Measurements from ENCODE around the gene RASA3. TPM values are rescaled to one million over a fixed set of nuclear protein-coding genes. Genes with fewer than 3 reads are reported as not detected.
A peak's percentile ranks its signal among the peaks of the same experiment; 100 is the strongest.

Gene RASA3
- total RNA-seq, 4 donors from 2014 or later, result 4.4 to 15.6 (median 8.5) TPM

DNA sequence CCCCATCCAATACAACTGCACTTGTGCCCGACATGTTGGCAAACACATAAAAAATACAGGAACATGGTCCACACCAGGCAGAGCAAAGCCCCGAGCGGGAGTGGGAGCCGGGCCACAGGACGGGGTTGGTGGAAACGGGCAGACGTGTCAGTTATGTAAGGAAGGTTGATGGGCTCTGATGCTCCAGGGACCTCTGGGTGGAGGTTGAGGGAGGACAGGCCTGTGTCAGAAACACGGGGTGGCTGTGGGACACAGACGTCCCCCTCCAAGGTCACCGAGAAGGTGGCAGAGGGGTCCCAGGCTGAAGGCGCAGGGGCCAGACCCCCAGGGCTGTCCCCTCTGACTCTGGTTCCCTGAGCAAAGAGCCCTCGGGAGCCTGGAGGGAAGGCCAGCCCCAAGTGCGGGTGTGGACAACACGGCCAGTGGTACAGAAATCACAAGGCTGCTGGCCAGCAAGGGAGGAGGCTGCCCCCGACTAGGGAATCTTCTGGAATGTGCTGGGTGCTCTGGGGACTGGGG is 127.2 kb downstream of the RASA3 start:
- WGBS, 2 donors (ENCODE audit: low coverage in 1 of 2), result 87% methylated on average over 15 of the region's 15 CpGs; no CpG with 5 or more reads in 1 of the 2 donors
- Histone ChIP-seq H3K4me3 (no peak overlapping the region), H3K27ac (no peak overlapping the region), H3K9me3 (no peaks in the 10 kb centered on the region), H3K36me3 (peaks cover 0 to 6% (median 0%) of the 10 kb centered on the region in 4 donors), H3K4me1 (no peaks in the 10 kb centered on the region), H3K27me3 (no peaks in the 10 kb centered on the region)
- in situ Hi-C loops (cut with MboI; ENCODE audit: low pct_ligation_motif_present in 1 of 4, low pct_unique_long_range_greater_than_20kb in 1 of 4, low sequenced_read_pairs in 3 of 4) (no loop called here), intact Hi-C loops (cut with DNase I; ENCODE audit: low total_unique reads) (no loop called here)
- DNase-seq, result no peak
- TF ChIP-seq POLR2A (IDR thresholded peaks at IDR 0.05) (no peak), EP300 (IDR thresholded peaks at IDR 0.05; ENCODE audit: low read depth) (no peak), POLR2AphosphoS5 (IDR thresholded peaks at IDR 0.05) (no peak)
- TF ChIP-seq, protein P1, sequence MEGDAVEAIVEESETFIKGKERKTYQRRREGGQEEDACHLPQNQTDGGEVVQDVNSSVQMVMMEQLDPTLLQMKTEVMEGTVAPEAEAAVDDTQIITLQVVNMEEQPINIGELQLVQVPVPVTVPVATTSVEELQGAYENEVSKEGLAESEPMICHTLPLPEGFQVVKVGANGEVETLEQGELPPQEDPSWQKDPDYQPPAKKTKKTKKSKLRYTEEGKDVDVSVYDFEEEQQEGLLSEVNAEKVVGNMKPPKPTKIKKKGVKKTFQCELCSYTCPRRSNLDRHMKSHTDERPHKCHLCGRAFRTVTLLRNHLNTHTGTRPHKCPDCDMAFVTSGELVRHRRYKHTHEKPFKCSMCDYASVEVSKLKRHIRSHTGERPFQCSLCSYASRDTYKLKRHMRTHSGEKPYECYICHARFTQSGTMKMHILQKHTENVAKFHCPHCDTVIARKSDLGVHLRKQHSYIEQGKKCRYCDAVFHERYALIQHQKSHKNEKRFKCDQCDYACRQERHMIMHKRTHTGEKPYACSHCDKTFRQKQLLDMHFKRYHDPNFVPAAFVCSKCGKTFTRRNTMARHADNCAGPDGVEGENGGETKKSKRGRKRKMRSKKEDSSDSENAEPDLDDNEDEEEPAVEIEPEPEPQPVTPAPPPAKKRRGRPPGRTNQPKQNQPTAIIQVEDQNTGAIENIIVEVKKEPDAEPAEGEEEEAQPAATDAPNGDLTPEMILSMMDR (IDR thresholded peaks at IDR 0.05), result no peak

GRCh38 chr13:114004420-114005205 is 127.8 kb downstream of the RASA3 start:
- intact Hi-C loops (cut with DNase I; ENCODE audit: low total_unique reads) (no loop called here), in situ Hi-C loops (cut with MboI; ENCODE audit: low pct_ligation_motif_present in 1 of 4, low pct_unique_long_range_greater_than_20kb in 1 of 4, low sequenced_read_pairs in 3 of 4) (no loop called here)
- TF ChIP-seq POLR2A (IDR thresholded peaks at IDR 0.05), result no peak
- TF ChIP-seq EP300 (IDR thresholded peaks at IDR 0.05; ENCODE audit: low read depth), result no peak
- no peak for TF ChIP-seq POLR2AphosphoS5 (IDR thresholded peaks at IDR 0.05)
- TF ChIP-seq, protein P1 (IDR thresholded peaks at IDR 0.05), result no peak
- no peaks in the 10 kb centered on the region for H3K9me3 ChIP-seq
- peaks cover 0 to under 1% (median 0%) of the 10 kb centered on the region in 4 donors for H3K36me3 ChIP-seq
- H3K27me3 ChIP-seq, result no peaks in the 10 kb centered on the region
- no peak for DNase-seq
- no peaks in the 10 kb centered on the region for H3K4me1 ChIP-seq
- H3K27ac ChIP-seq, result no peak overlapping the region
- WGBS, 2 donors (ENCODE audit: low coverage in 1 of 2), result 85 to 88% methylated on average over 23 to 41 of the region's 41 CpGs
- H3K4me3 ChIP-seq, result no peak overlapping the region

GRCh38 chr13:114002771-114003321 is 129.6 kb downstream of the RASA3 start:
- no peak for DNase-seq
- no peaks in the 10 kb centered on the region for H3K9me3 ChIP-seq
- H3K4me3 ChIP-seq, result no peak overlapping the region
- no peaks in the 10 kb centered on the region for H3K27me3 ChIP-seq
- TF ChIP-seq POLR2A (IDR thresholded peaks at IDR 0.05), result no peak
- no peak for TF ChIP-seq EP300 (IDR thresholded peaks at IDR 0.05; ENCODE audit: low read depth)
- TF ChIP-seq, protein P1 (IDR thresholded peaks at IDR 0.05), result no peak
- no peak for TF ChIP-seq POLR2AphosphoS5 (IDR thresholded peaks at IDR 0.05)
- no peak overlapping the region for H3K27ac ChIP-seq
- WGBS, 2 donors (ENCODE audit: low coverage in 1 of 2), result 90 to 94% methylated on average over 12 to 22 of the region's 24 CpGs
- peaks cover 0 to 2% (median under 1%) of the 10 kb centered on the region in 4 donors for H3K4me1 ChIP-seq
- no peaks in the 10 kb centered on the region for H3K36me3 ChIP-seq
- in situ Hi-C loops (cut with MboI; ENCODE audit: low pct_ligation_motif_present in 1 of 4, low pct_unique_long_range_greater_than_20kb in 1 of 4, low sequenced_read_pairs in 3 of 4), result no loop called here
- intact Hi-C loops (cut with DNase I; ENCODE audit: low total_unique reads), result no loop called here

- H3K9me3 ChIP-seq, result no peaks in the 10 kb centered on the region
- peaks cover 0 to 5% (median 1%) of the 10 kb centered on the region in 4 donors for H3K4me1 ChIP-seq
- no peaks in the 10 kb centered on the region for H3K36me3 ChIP-seq
- no peak for TF ChIP-seq EP300 (IDR thresholded peaks at IDR 0.05; ENCODE audit: low read depth)
- no peak for TF ChIP-seq POLR2AphosphoS5 (IDR thresholded peaks at IDR 0.05)
- TF ChIP-seq, protein P1 (IDR thresholded peaks at IDR 0.05), result no peak
- TF ChIP-seq POLR2A (IDR thresholded peaks at IDR 0.05), result no peak
- intact Hi-C loops (cut with DNase I; ENCODE audit: low total_unique reads), result no loop called here
- no peak overlapping the region for H3K27ac ChIP-seq
- 60 to 74% methylated on average over 4 to 27 of the region's 27 CpGs for WGBS, 2 donors (ENCODE audit: low coverage in 1 of 2)
- DNase-seq, result peak; percentile 63
- in situ Hi-C loops (cut with MboI; ENCODE audit: low pct_ligation_motif_present in 1 of 4, low pct_unique_long_range_greater_than_20kb in 1 of 4, low sequenced_read_pairs in 3 of 4), result no loop called here
- no peak overlapping the region for H3K4me3 ChIP-seq
- no peaks in the 10 kb centered on the region for H3K27me3 ChIP-seq
These were observed 130.3 kb downstream of the RASA3 start for GRCh38 chr13:114002009-114002544.

Measured in transverse colon (tissue), 4 donors.